G401 (cell line): ENCODE results near the gene CRYGS. TPM values are rescaled to one million over a fixed set of nuclear protein-coding genes. Genes with fewer than 3 reads are reported as not detected.
"Not testable (repeated sequence)": the region's sequence is repeated elsewhere in the genome, so short reads cannot be mapped to it uniquely, and the experiment has no call there.

ENCODE experiments used
- DNase-seq: peaks from one replicate; pipeline ENCODE4 v3.0.0-alpha.2; 2015; ENCODE audit warnings: low spot score
- in situ Hi-C: cut with HindIII; loops from 2 replicates; pipeline ENCODE4 v1.10.0; 2016; ENCODE audit warnings: low sequenced_read_pairs, mixed read lengths
- total RNA-seq: library from RNA; depleted of rRNA; stranded (reverse); fragments of >200 nt; shearing (Covaris generic); gene quantifications from 2 replicates; pipeline ENCODE4 v1.2.3, GENCODE V29; 2014; rRNA removed

CRYGS gene
- total RNA-seq, 1 experiment from 2014 or later: 0.37 TPM

DNA sequence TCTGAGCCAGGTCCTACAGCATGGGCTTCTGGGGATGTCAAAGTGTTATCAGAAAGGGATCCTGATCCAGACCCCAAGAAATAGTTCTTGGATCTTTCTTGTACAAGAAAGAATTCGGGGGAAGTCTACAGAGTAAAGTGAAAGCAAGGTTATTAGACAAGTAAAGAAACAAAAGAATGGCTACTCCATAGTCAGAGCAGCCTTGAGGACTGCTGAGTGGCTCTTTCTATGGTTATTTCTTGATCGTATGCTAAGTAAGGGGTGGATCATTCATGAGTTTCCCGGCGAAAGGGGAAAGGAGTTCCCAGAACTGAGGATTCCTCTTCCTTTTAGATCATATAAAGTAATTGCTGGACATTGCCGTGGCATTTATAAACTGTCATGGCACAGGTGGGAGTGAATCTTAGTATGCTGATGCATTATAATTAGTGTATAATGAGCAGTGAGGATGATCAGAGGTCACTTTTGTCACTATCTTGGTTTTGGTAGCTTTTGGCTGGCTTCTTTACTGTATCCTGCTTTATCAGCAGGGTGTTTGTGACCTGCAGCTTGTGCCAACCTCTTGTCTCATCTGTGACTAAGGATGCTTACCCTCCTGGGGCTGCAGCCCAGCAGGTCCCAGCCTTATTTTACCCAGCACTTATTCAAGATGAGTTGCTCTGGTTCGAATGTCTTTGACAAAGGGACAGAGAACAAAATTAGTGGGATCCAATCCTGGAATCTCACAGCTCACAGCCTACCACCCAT, 41.0 kb downstream of the CRYGS start:
- in situ Hi-C loops: no loop called here

DNA sequence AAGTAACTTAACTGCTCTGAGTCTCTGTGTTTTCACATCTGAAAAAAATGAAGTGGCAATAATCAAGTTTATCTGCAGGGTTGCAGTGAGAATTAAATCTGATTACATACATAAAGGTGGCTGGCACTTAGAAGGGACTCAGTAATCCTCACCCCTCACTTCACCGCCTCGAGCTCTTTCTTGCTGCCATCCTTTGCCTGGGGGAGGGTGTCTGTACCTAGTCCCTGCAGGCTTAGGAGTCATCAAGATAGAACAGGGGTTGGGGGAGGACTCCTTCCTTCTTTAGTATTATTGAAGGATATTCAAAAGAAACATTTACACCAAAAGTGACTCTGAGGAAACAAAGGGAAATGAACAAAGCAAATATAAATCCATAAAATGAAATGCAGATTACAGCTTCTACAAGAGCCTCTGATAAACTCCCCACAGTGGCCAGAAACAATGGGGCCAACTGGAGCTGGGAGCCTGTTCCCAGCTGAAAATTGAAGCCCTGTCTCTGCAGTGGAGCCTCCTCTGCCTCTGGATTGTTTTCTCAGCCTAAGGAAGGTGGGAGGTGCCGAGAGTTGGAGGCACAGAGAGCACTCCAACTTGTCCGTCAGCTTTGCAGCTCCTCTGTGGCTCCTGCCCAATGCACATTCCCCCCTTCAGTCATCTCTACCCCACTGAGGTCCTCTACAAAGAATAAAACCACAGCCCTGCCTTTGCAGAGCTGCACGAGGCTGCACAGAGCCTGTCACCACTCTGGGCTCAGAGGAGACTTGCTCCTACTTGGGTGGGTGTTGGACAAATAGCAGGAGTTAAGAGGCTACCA, 41.8 kb downstream of the CRYGS start:
- in situ Hi-C loops: no loop called here
- DNase-seq: no peak

More for the DNA sequence above, 41.0 kb downstream of the CRYGS start:
- DNase-seq: no peak

DNA sequence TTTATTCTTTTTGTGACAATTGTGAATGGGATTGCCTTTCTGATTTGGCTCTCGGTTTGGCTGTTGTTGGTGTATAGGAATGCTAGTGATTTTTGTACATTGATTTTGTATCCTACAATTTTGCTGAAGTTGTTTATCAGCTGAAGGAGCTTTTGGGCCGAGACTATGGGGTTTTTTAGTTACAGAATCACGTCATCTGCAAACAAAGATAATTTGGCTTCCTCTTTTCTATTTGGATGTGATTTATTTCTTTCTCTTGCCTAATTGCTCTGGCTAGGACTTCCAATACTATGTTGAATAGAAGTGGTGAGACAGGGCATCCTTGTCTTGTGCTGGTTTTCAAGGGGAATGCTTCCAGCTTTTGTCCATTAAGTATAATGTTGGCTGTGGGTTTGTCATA, 44.2 kb downstream of the CRYGS start:
- DNase-seq, in situ Hi-C loops: not testable (repeated sequence)

DNA sequence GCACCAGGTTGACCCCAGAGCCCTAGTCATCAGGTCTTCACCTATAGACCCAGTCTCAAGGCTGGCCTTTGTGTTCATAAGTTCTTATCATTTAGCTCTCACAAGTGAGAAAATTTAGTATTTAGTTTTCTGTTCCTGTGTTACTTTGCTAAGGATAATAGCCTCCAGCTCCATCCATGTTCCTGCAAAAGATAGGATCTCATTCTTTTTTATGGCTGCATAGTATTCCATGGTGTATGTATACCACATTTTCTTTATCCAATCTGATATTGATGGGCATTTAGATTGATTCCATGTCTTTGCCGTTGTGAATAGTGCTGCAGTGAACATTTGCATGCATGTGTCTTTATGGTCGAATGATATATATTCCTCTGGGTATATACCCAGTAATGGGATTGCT, 46.2 kb downstream of the CRYGS start:
- in situ Hi-C loops, DNase-seq: not testable (repeated sequence)

DNA sequence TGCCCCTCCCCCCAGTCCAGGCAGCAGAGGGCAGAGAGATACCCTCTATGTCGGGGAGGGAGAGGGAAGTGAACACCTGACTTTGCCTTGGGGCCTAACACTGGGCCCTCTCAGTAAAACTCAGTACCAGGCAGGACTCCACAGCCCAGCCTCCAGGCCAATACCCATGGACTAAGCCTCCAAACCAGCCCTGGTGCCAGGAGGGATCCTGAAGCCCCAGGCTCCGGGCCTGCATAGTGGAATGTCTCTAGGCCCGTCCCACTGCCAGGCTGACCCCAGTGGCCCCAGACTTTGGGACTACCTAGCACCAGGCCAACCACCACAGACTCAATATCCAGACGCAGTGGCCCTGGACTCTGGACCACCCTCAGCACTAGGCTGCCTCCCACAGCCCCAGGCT, 46.6 kb downstream of the CRYGS start:
- DNase-seq: no peak
- in situ Hi-C loops: no loop called here

DNA sequence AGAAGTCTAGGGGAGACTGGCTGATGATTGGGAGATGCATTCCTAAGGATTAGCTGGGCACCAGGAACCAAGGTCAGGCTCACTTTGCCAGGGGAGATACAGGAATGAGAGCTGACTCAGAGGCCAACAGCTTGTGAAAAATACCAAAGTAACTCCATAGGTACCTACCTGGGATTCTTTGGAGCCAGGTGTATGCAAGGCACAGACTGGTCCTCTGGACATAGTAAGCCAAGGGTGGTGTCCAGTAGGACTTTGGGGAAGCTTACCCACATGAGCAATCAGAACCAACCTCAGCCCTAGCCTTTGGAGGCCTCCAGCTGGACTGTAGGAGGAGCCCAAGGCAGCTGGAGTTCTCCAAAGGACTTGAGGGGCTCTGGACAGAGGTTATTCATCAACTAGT, 47.5 kb downstream of the CRYGS start:
- DNase-seq: no peak
- in situ Hi-C loops: no loop called here

DNA sequence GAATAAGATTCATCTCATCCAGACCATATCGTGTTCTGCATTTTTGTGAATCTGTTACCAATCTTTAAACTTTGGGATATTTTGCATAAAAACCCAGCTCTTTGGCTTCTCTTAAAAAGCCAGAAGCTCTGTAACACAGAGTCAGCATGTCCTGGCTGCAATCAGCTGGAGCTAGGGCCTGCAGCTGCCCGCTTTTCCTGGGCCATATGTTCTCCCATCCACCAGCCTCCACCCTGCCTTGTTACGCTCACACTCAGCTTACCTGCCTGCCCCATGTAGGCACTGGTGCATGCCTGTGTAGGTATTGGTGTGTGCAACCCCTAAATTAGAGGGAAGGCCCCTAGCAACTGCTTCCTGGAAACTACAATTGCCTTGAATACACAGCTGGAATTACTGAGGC, 48.2 kb downstream of the CRYGS start:
- DNase-seq: peak; percentile 70
- in situ Hi-C loops: no loop called here

DNA sequence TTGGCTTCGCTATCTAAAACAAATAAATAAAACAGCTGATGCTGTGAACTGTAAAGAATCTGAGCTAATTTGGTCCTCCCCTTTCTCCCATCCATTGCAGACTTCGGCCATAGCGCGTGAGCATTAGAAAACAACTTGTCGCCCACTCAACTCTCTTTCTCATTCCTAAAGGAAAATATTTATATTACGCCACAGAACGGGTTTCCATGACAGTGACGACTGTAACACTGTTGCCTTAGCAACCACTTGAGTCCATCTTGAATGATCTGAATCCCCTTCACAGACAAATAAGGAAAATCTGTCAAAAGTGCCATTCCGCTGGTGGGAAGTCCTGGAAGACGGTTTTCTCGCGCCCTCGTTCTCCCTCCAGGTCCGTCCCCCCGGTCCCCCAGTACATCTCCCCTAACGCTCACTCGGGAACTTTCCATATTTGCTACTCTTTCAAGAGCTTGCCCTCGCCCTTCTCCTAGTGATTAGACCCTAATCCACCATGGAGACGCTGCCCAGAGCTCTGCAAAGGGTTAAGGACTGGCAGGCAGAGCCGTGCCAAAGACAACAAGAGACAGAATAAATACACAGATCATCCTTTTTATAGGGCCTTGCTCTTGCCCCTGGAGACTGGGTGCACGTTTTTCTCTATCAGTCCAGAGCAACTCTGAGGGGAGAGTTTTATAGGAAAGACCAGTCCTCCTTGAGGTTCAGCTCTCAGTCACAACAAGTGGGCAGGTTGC, 50.5 kb downstream of the CRYGS start:
- in situ Hi-C loops: no loop called here
- DNase-seq: no peak

DNA sequence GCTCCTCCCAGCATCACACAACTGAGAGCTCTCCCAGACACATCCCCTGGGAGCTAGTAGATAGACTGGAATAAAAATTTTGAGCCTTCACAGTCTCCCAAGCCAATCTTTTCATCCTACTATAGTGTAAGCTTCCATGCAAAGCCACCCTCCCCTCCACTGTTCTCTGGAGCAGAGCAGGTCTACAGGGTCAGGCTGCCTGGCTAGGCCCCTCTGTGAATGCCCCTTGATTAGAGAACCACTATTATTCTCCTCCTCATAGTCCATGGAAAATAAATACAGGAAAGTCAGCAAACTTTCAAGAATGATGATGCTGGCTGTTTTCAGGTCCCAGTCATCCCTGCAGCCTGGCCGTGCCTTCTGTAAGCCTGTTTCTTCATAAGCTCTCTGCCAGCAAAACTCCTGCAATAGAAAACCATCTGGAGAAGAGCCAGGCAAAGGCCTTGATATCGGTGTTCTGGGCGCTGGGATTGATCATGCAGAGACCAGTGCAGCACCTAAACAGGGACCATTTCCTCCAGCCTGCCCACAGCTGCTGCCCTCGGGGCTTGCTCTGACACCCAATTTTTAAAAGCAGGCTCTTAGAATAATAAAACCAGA, 51.7 kb downstream of the CRYGS start:
- DNase-seq: no peak
- in situ Hi-C loops: no loop called here

DNA sequence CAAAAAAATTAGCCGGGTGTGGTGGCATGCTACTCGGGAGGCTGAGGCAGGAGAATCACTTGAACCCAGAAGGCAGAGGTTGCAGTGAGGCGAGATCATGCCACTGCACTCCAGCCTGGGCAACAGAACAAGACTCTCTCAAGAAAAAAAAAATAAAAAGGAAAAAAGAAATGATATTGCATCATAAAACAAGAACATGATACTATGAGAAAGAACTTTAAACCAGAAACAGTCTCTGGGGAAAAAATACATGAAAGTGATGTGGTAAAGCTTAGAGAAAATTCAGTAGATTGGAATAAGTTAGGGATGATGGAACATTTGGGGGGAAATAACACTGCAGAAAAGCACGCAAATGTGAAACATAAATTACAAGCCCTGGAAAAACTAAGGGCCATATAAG, 54.7 kb downstream of the CRYGS start:
- in situ Hi-C loops: no loop called here
- DNase-seq: no peak

Other genes with a start within 250 kb of the CRYGS start
- not detected in 2 replicates for gene DGKG, start 182.1 kb downstream of the CRYGS start, total RNA-seq
- gene TBCCD1, start 23.0 kb upstream of the CRYGS start, total RNA-seq: 27.7 and 37.1 TPM in 2 replicates
- 41.7 and 78.6 TPM in 2 replicates for gene DNAJB11, start 26.3 kb upstream of the CRYGS start, total RNA-seq
- gene AHSG, start 68.7 kb upstream of the CRYGS start, total RNA-seq: not detected in 2 replicates
- not detected in 2 replicates for gene FETUB, start 96.0 kb upstream of the CRYGS start, total RNA-seq
- not detected in 2 replicates for gene HRG, start 121.6 kb upstream of the CRYGS start, total RNA-seq
- gene KNG1, start 173.0 kb upstream of the CRYGS start, total RNA-seq: not detected in 2 replicates
- gene EIF4A2, start 239.2 kb upstream of the CRYGS start, total RNA-seq: 215 and 286 TPM in 2 replicates